Esophagus muscularis mucosa (tissue), 4 donors: ENCODE measurements around the gene FBL. TPM values are rescaled to one million over a fixed set of nuclear protein-coding genes. Genes with fewer than 3 reads are reported as not detected.
A peak's percentile ranks its signal among the peaks of the same experiment; 100 is the strongest.

Experiments
- DNase-seq: peaks from one replicate; pipeline ENCODE4 v3.0.0-alpha.2; 2017; ENCODE audit errors: extremely low spot score
- H3K27ac ChIP-seq, 4 donors: fragments of 200-600 bp; sonication (generic); replicated peaks in 1 of 4; 1 replicate in 3 of 4; 2 replicates in 1 of 4; pipeline ENCODE4 v1.5.1; 2016 to 2019; ENCODE audit warnings: mild to moderate bottlenecking in 1 of 4
- H3K27me3 ChIP-seq, 4 donors: fragments of 200-600 bp; sonication (generic); one replicate each; pipeline versions ENCODE4 v1.5.1 to v1.6.0; 2016 to 2019
- H3K36me3 ChIP-seq, 4 donors: fragments of 200-600 bp; sonication (generic); one replicate each; pipeline ENCODE4 v1.5.1; 2016 to 2019
- H3K4me1 ChIP-seq, 4 donors: fragments of 200-600 bp; sonication (generic); one replicate each; pipeline ENCODE4 v1.5.1; 2016 to 2019
- H3K4me3 ChIP-seq, 4 donors: fragments of 200-600 bp; sonication (generic); 1 replicate in 2 of 4; 2 replicates in 2 of 4; pipeline ENCODE4 v1.5.1; 2016 to 2019; ENCODE audit warnings: mild to moderate bottlenecking in 4 of 4, moderate library complexity in 1 of 4
- H3K9me3 ChIP-seq, 4 donors: fragments of 200-600 bp; sonication (generic); 1 replicate in 3 of 4; 2 replicates in 1 of 4; pipeline ENCODE4 v1.5.1; 2016 to 2019
- CTCF ChIP-seq, 3 experiments: fragments of 200-600 bp in 2 of 3; fragments of 450-650 bp in 1 of 3; sonication (generic) in 2 of 3; IDR thresholded peaks; one replicate each; pipeline ENCODE4 v1.5.1; 2017 to 2019; ENCODE audit warnings: antibody characterized with exemption in 3 of 3, mild to moderate bottlenecking in 2 of 3, moderate library complexity in 1 of 3
- EP300 ChIP-seq: sonication (generic); formaldehyde crosslinking; IDR thresholded peaks from one replicate; pipeline ENCODE4 v1.6.1; 2017; ENCODE audit warnings: antibody characterized with exemption
- POLR2A ChIP-seq: fragments of 450-650 bp; IDR thresholded peaks from one replicate; pipeline ENCODE4 v1.6.1; 2017; ENCODE audit warnings: antibody characterized with exemption, moderate library complexity, mild to moderate bottlenecking, low read depth
- POLR2AphosphoS5 ChIP-seq, 2 donors: sonication (generic); formaldehyde crosslinking; IDR thresholded peaks; one replicate each; pipeline ENCODE4 v1.6.1; 2017; ENCODE audit warnings: antibody characterized with exemption in 2 of 2
- WGBS: methylation state at CpG from one replicate; pipeline ENCODE4 v1.1.5; 2018; 5-methylcytosine and 5-hydroxymethylcytosine counted together
- intact Hi-C: fragments of 100-400 bp; cut with DNase I; formaldehyde crosslinking; loops from one replicate; pipeline ENCODE4 v1.15.1; 2023
- total RNA-seq, 4 donors: library from RNA; depleted of rRNA; stranded (reverse); fragments of >200 nt; gene quantifications; one replicate each; pipeline versions ENCODE4 v1.1.0 to v1.2.1, GENCODE V29; 2016

FBL gene
- total RNA-seq, 4 donors from 2014 or later = 90.6 to 142 (median 96.7) TPM

GRCh38 chr19:39845584-39845932 is 621 bp downstream of the FBL start:
- peak overlapping the region; percentile 69 to 81 (median 76) for H3K4me3 ChIP-seq
- 5% methylated on average over 15 of the region's 17 CpGs for WGBS
- H3K4me1 ChIP-seq = peaks cover 22 to 55% (median 50%) of the 10 kb centered on the region in 4 donors
- peaks cover 0 to under 1% (median 0%) of the 10 kb centered on the region in 4 donors for H3K36me3 ChIP-seq
- peak in 1 of 3 experiments; percentile 12 for TF ChIP-seq CTCF (IDR thresholded peaks at IDR 0.05)
- TF ChIP-seq POLR2AphosphoS5 (IDR thresholded peaks at IDR 0.05) = no peak
- no peaks in the 10 kb centered on the region for H3K9me3 ChIP-seq
- intact Hi-C loops = loop anchor here (2.0 to 10.0 kb wide), 2 partner anchors 53 to 301 kb away; partner anchors contain the start of gene EID2
- no peaks in the 10 kb centered on the region for H3K27me3 ChIP-seq
- H3K27ac ChIP-seq = peak overlapping the region; percentile 78 to 88 (median 86)
- no peak for DNase-seq

- WGBS = 32% methylated on average over 5 of the region's 5 CpGs
- TF ChIP-seq EP300 (no peak), CTCF (IDR thresholded peaks at IDR 0.05) (no peak), POLR2A (no peak), POLR2AphosphoS5 (IDR thresholded peaks at IDR 0.05) (no peak)
- no peaks in the 10 kb centered on the region for H3K9me3 ChIP-seq
- no peaks in the 10 kb centered on the region for H3K27me3 ChIP-seq
- intact Hi-C loops = loop anchor here (2.0 to 10.0 kb wide), 2 partner anchors 52 to 300 kb away; partner anchors contain the start of gene EID2
- H3K36me3 ChIP-seq = peaks cover 0 to 4% (median 3%) of the 10 kb centered on the region in 4 donors
- peaks cover 22 to 55% (median 50%) of the 10 kb centered on the region in 4 donors for H3K4me1 ChIP-seq
- no peak for DNase-seq
- peak overlapping the region in 2 of 4 donors; percentile 78 to 88 for H3K27ac ChIP-seq
- peak overlapping the region; percentile 69 to 81 (median 76) for H3K4me3 ChIP-seq
These were observed 1.0 kb downstream of the FBL start for GRCh38 chr19:39845172-39845571.

- H3K4me1 ChIP-seq = peaks cover 22 to 55% (median 50%) of the 10 kb centered on the region in 4 donors
These were observed 2.0 kb downstream of the FBL start for GRCh38 chr19:39843919-39844793.

GRCh38 chr19:39842693-39843435 is 3.3 kb downstream of the FBL start:
- H3K4me3 ChIP-seq = no peak overlapping the region
- no peaks in the 10 kb centered on the region for H3K27me3 ChIP-seq
- 87% methylated on average over 7 of the region's 7 CpGs for WGBS
- no peaks in the 10 kb centered on the region for H3K9me3 ChIP-seq
- no peak for DNase-seq
- H3K4me1 ChIP-seq = peaks cover 22 to 55% (median 50%) of the 10 kb centered on the region in 4 donors
- H3K27ac ChIP-seq = peak overlapping the region in 1 of 4 donors; percentile 30
- H3K36me3 ChIP-seq = peaks cover 23 to 27% (median 26%) of the 10 kb centered on the region in 4 donors
- TF ChIP-seq POLR2AphosphoS5 (IDR thresholded peaks at IDR 0.05) = no peak
- TF ChIP-seq POLR2A = no peak
- TF ChIP-seq EP300 = no peak
- no peak for TF ChIP-seq CTCF (IDR thresholded peaks at IDR 0.05)
- intact Hi-C loops = loop anchor here (10.0 kb wide), 1 partner anchor 298 kb away; the partner anchor contains the start of gene EID2

More at GRCh38 chr19:39843919-39844793, 2.0 kb downstream of the FBL start:
- 53% methylated on average over 4 of the region's 4 CpGs for WGBS
- no peak for DNase-seq
- no peaks in the 10 kb centered on the region for H3K9me3 ChIP-seq
- peaks cover 10 to 14% (median 13%) of the 10 kb centered on the region in 4 donors for H3K36me3 ChIP-seq
- no peak for TF ChIP-seq POLR2A
- TF ChIP-seq CTCF (IDR thresholded peaks at IDR 0.05) = peak; percentile 48 to 72 (median 61)
- no peaks in the 10 kb centered on the region for H3K27me3 ChIP-seq
- H3K4me3 ChIP-seq = no peak overlapping the region
- intact Hi-C loops = loop anchor here (2.0 to 10.0 kb wide), 2 partner anchors 51 to 299 kb away; partner anchors contain the start of gene EID2
- H3K27ac ChIP-seq = no peak overlapping the region
